Non-pigmented ciliary epithelial cell (primary cell): ENCODE results near the gene TRAPPC2.

Experiments
- DNase-seq: peaks from one replicate; pipeline ENCODE4 v3.0.0-alpha.2; 2010; ENCODE audit warnings: low read depth

The TRAPPC2 gene

GRCh38 chrX:13669246-13669737 lies 65.1 kb downstream of the TRAPPC2 start:
- peak; percentile 78 for DNase-seq

- no peak for DNase-seq
Measured at GRCh38 chrX:13667919-13668318, 66.5 kb downstream of the TRAPPC2 start.

DNA sequence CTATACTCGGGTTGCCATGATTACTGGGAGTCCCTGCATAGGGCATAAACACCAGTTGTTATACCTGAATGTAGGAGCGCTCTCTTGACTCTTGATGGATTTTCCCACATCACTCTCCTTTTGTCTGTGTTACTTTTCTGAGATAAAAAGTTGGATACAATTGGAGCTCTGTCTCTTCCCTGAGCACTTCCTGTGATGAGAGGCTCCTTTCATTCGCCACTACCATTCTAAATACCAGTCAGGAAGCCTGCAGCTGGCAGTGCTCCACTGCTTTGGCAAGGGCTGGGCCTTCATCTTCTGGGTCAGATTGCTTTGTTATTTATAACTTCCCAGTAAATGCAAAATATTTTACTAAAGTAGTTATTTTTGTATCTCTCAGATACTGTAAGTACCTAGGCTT lies 67.6 kb downstream of the TRAPPC2 start:
- DNase-seq = no peak

- no peak for DNase-seq
Measured at GRCh38 chrX:13664020-13664419, 70.4 kb downstream of the TRAPPC2 start.

GRCh38 chrX:13662355-13662791 lies 72.0 kb downstream of the TRAPPC2 start:
- no peak for DNase-seq
